Thyroid gland (tissue), 4 donors: ENCODE measurements around the gene CRYGN. TPM values are rescaled to one million over a fixed set of nuclear protein-coding genes. Genes with fewer than 3 reads are reported as not detected.
A peak's percentile ranks its signal among the peaks of the same experiment; 100 is the strongest.

Source experiments
- DNase-seq, 2 donors: peaks; one replicate each; pipeline ENCODE4 v3.0.0-alpha.2; 2019
- H3K27ac ChIP-seq, 3 donors: fragments of 200-600 bp; sonication (generic); 1 replicate in 2 of 3; 2 replicates in 1 of 3; pipeline ENCODE4 v1.5.1; 2016 to 2019; ENCODE audit warnings: mild to moderate bottlenecking in 1 of 3, moderate library complexity in 1 of 3
- H3K27me3 ChIP-seq: fragments of 200-600 bp; sonication (generic); one replicate; pipeline ENCODE4 v1.5.1; 2019
- H3K36me3 ChIP-seq, 2 donors: fragments of 200-600 bp; sonication (generic); one replicate each; pipeline ENCODE4 v1.5.1; 2016 to 2019
- H3K4me1 ChIP-seq, 2 donors: fragments of 200-600 bp; sonication (generic); one replicate each; pipeline ENCODE4 v1.5.1; 2017 to 2019
- H3K4me3 ChIP-seq, 3 donors: fragments of 200-600 bp; sonication (generic); replicated peaks in 1 of 3; 1 replicate in 2 of 3; 2 replicates in 1 of 3; pipeline ENCODE4 v1.5.1; 2016; ENCODE audit warnings: mild to moderate bottlenecking in 1 of 3
- H3K9me3 ChIP-seq: fragments of 200-600 bp; sonication (generic); one replicate; pipeline ENCODE4 v1.5.1; 2017
- POLR2A ChIP-seq, 2 donors: fragments of 450-650 bp; IDR thresholded peaks; one replicate each; pipeline ENCODE4 v1.6.1; 2017; ENCODE audit warnings: antibody characterized with exemption in 2 of 2, mild to moderate bottlenecking in 2 of 2, moderate library complexity in 1 of 2
- WGBS, 2 donors: methylation state at CpG; one replicate each; pipeline ENCODE4 v1.1.5; 2017; 5-methylcytosine and 5-hydroxymethylcytosine counted together
- intact Hi-C: fragments of 100-400 bp; cut with DNase I; formaldehyde crosslinking; loops from one replicate; pipeline ENCODE4 v1.15.1; 2023
- total RNA-seq, 4 donors: library from RNA; depleted of rRNA; stranded (reverse); fragments of >200 nt; gene quantifications; one replicate each; pipeline ENCODE4 v1.2.3, GENCODE V29; 2016
- TF ChIP-seq, protein P1 (sequence below), 6 experiments: fragments of 200-600 bp in 3 of 6; fragments of 450-650 bp in 3 of 6; sonication (generic) in 3 of 6; IDR thresholded peaks; one replicate each; pipeline ENCODE4 v1.5.1; 2016 to 2019; ENCODE audit warnings: antibody characterized with exemption in 6 of 6, mild to moderate bottlenecking in 2 of 6, inconsistent platforms in 1 of 6, moderate library complexity in 1 of 6

CRYGN gene
- total RNA-seq, 4 donors from 2014 or later, result 16.4 to 45.5 (median 24.5) TPM

DNA sequence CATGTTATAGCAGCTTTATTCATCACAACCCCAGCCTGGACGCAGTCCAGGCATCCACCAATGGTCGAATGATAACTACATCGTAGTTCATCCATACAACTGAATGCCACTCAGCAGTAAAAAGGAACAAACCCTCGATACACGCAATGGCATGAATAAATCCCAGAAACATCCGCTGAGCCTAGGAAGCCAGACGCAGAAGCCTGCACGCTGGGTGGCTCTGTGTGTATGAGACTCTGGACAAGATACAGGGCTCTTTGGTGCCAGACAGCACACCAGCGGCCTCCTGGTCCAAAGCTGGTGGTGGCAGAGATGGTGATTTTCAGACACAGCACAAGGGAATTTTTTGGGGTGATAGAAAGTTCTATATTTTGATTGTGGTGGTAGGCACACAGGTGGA is 10.0 kb upstream of the CRYGN start:
- no peaks in the 10 kb centered on the region for H3K36me3 ChIP-seq
- TF ChIP-seq, protein P1, sequence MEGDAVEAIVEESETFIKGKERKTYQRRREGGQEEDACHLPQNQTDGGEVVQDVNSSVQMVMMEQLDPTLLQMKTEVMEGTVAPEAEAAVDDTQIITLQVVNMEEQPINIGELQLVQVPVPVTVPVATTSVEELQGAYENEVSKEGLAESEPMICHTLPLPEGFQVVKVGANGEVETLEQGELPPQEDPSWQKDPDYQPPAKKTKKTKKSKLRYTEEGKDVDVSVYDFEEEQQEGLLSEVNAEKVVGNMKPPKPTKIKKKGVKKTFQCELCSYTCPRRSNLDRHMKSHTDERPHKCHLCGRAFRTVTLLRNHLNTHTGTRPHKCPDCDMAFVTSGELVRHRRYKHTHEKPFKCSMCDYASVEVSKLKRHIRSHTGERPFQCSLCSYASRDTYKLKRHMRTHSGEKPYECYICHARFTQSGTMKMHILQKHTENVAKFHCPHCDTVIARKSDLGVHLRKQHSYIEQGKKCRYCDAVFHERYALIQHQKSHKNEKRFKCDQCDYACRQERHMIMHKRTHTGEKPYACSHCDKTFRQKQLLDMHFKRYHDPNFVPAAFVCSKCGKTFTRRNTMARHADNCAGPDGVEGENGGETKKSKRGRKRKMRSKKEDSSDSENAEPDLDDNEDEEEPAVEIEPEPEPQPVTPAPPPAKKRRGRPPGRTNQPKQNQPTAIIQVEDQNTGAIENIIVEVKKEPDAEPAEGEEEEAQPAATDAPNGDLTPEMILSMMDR (IDR thresholded peaks at IDR 0.05), result no peak
- no peak for TF ChIP-seq POLR2A (IDR thresholded peaks at IDR 0.05)
- no peaks in the 10 kb centered on the region for H3K9me3 ChIP-seq
- H3K4me3 ChIP-seq, result no peak overlapping the region
- H3K27me3 ChIP-seq, result no peaks in the 10 kb centered on the region
- no peak for DNase-seq
- intact Hi-C loops, result loop anchor here (2.0 to 5.0 kb wide), 3 partner anchors 81 to 312 kb away; no protein-coding TSS in a partner anchor
- H3K27ac ChIP-seq, result no peak overlapping the region
- WGBS, 2 donors, result 91 to 95% methylated on average over 9 of the region's 9 CpGs
- peaks cover 0 to 6% of the 10 kb centered on the region in 2 donors for H3K4me1 ChIP-seq

DNA sequence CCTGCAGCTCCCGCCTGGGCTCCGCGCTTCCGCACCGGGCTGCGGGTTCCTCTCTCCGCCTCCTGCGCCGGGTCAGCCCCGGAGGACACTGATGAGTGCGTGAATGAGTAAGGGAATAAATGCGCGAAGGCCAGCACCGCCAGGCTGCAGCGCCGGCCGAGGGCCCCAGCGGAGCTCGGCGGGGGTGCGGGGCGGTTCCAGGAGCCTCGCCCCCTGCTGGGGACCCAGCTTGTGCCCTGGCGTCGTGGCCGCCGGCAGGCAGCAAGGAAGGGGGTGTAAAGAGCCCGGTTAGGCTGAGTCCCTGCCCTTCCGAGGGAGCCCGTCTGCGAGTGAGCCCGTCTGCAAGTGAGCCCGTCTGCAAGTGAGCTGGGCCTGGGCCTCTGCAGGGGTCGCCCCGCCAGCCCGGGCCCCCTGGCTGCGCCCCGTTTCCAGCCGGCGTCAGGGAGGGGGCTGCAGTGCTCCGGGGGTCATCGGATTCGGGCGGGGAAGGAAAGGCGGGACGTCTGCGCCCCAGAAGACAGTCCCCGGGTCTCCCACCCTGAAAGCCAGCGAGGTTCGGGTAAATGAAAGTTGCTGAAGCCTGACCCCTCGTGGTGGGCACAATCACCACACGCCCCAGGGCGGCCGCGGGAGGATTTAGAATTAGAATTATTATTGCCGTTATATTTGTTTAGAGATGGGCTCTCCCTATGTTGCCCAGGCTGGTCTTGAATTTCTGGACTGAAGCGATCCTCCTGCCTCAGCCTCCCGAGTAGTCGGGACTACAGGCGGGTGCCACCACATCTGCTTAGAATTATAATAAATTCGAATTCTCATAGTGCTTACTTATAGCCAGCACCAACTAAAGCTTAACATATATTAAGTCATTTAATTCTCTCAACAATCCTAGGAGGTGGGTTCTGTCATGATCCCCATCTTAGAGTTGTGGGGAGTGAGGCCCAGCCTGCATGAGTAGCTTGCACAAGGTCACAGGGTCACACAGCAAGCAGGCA is 8.6 kb upstream of the CRYGN start:
- WGBS, 2 donors, result 12 to 15% methylated on average over 23 to 32 of the region's 61 CpGs
- Histone ChIP-seq H3K27ac (peak overlapping the region in 2 of 3 donors; percentile 14 to 61), H3K9me3 (no peaks in the 10 kb centered on the region), H3K36me3 (no peaks in the 10 kb centered on the region), H3K27me3 (no peaks in the 10 kb centered on the region), H3K4me3 (peak overlapping the region in 1 of 3 donors; percentile 29), H3K4me1 (peaks cover 3 to 6% of the 10 kb centered on the region in 2 donors)
- intact Hi-C loops, result loop anchor here (2.0 kb wide), 1 partner anchor 80 kb away; no protein-coding TSS in a partner anchor
- DNase-seq, result peak; percentile 69 to 76
- TF ChIP-seq POLR2A (IDR thresholded peaks at IDR 0.05), result no peak
- TF ChIP-seq, protein P1 (IDR thresholded peaks at IDR 0.05), result peak; percentile 61 to 88 (median 81)

DNA sequence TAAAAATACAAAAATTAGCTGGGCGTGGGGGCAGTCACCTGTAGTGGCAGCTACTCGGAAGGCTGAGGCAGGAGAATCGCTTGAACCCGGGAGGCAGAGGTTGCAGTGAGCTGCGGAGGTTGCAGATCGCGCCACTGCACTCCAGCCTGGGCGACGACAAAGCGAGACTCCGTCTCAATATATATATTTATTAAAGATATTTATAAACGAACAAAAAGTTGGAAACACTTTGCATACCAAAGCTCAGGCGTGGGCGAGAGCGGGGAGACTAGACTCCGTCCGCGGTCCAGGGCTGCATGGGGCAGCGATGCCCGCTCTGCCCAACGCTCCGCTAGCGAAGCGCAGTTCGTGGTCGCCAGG is 7.9 kb upstream of the CRYGN start:
- Histone ChIP-seq H3K4me3 (peak overlapping the region in 1 of 3 donors; percentile 29), H3K9me3 (no peaks in the 10 kb centered on the region), H3K36me3 (no peaks in the 10 kb centered on the region), H3K4me1 (peaks cover 4 to 11% of the 10 kb centered on the region in 2 donors), H3K27ac (peak overlapping the region in 1 of 3 donors; percentile 61), H3K27me3 (no peaks in the 10 kb centered on the region)
- intact Hi-C loops, result loop anchor here (2.0 kb wide), 1 partner anchor 79 kb away; no protein-coding TSS in a partner anchor
- no peak for DNase-seq
- 80 to 83% methylated on average over 26 of the region's 26 CpGs for WGBS, 2 donors
- TF ChIP-seq POLR2A (IDR thresholded peaks at IDR 0.05), result no peak
- TF ChIP-seq, protein P1 (IDR thresholded peaks at IDR 0.05), result no peak

DNA sequence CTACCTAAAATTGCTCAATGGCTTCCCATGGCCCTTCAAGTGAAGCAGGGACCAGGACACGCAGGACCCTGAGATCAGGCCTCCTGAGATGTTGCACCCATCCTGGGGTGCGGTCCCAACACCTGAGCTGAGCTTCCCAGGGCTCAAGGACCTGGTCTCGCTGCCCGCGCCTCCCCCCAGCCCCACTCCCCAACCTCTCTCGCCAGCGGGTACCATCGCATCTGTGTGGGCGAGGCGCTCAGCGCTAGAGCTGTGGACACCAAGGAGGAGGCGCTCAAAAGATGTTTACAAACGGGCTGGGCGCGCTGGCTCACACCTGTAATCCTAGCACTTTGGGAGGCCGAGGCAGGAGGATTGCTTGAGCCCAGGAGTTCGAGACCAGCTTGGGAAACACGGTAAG is 7.4 kb upstream of the CRYGN start:
- TF ChIP-seq, protein P1 (IDR thresholded peaks at IDR 0.05), result no peak
- TF ChIP-seq POLR2A (IDR thresholded peaks at IDR 0.05), result no peak
- peaks cover 8 to 14% of the 10 kb centered on the region in 2 donors for H3K4me1 ChIP-seq
- WGBS, 2 donors, result 96 to 99% methylated on average over 17 to 18 of the region's 18 CpGs

DNA sequence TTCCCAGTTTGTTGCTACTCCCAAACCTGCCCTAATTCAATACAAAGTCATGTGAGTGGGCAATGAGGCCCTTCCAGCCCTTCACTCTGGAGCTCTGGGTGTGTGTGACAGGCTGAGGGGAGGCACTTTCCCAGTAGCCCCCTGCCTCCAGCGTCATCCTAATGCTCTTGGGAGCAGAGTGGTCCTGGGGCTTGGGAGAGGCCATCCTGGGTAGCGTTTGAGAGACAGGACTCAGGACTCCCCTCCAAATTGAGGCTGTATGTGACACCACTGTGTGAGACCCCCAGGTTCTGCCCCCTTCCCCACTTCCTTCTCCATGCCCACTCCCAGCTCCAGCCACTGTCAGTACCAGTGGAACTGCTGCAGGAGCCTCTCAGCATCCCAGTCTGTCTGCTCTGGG is 6.5 kb upstream of the CRYGN start:
- Histone ChIP-seq H3K4me3 (no peak overlapping the region), H3K4me1 (peaks cover 17 to 23% of the 10 kb centered on the region in 2 donors), H3K27me3 (no peaks in the 10 kb centered on the region), H3K36me3 (no peaks in the 10 kb centered on the region), H3K9me3 (no peaks in the 10 kb centered on the region), H3K27ac (no peak overlapping the region)
- 86 to 100% methylated on average over 1 to 2 of the region's 2 CpGs for WGBS, 2 donors
- TF ChIP-seq, protein P1 (IDR thresholded peaks at IDR 0.05), result no peak
- no peak for TF ChIP-seq POLR2A (IDR thresholded peaks at IDR 0.05)
- intact Hi-C loops, result no loop called here
- no peak for DNase-seq

More for the DNA sequence above, 7.4 kb upstream of the CRYGN start:
- no peak for DNase-seq
- no peak overlapping the region for H3K27ac ChIP-seq
- H3K4me3 ChIP-seq, result no peak overlapping the region
- intact Hi-C loops, result no loop called here
- H3K9me3 ChIP-seq, result no peaks in the 10 kb centered on the region
- H3K27me3 ChIP-seq, result no peaks in the 10 kb centered on the region
- H3K36me3 ChIP-seq, result no peaks in the 10 kb centered on the region
